PFSK-1 (cell line): ENCODE data around the gene CLEC18A.

Source experiments
- POLR2AphosphoS5 ChIP-seq: IDR thresholded peaks from 2 replicates; pipeline ENCODE4 v1.6.1; 2012; ENCODE audit warnings: low read depth, mild to moderate bottlenecking, control low read depth, low read length, moderate library complexity
- TAF1 ChIP-seq: IDR thresholded peaks from 2 replicates; pipeline ENCODE4 v1.6.1; 2012; ENCODE audit warnings: low read length, control low read depth, borderline replicate concordance; ENCODE audit not compliant: insufficient read depth

DNA sequence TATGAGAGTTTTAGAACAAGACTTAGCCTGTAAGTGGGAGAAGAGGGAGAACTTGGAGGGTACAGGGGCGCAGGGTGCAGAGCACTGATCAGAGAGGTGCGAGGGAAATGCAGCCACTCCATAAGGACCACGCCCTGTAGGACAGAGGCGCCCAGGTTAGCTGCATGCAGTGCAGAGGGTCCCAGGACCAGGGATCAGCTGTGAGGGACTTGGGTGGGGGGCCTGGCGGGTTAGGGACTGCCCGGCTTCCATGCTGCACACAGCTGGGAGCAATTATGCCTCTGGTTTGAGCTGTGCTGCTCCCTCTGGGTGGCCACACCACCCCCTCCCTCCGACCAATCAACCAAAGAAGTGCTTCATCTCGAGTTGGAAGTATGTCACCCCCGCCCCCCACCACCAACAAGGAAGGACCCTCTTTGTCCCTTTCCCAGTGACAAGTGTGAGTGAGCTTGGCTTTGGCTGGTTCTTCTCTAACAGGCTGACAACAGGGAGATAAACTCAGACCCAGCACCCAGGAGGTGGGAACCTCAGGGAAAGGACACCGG lies 22.2 kb upstream of the CLEC18A start:
- no peak for TF ChIP-seq TAF1
- no peak for TF ChIP-seq POLR2AphosphoS5
